Cardiac fibroblast (primary cell): Measurements from ENCODE around the gene AIFM1.
A peak's percentile ranks its signal among the peaks of the same experiment; 100 is the strongest.

ENCODE experiments used
- DNase-seq, 2 donors: peaks; one replicate each; pipeline versions ENCODE4 v3.0.0 to v3.0.0-alpha.2; 2010; ENCODE audit warnings: low read depth in 2 of 2
- H3K4me3 ChIP-seq, 2 donors: replicated peaks in 1 of 2; 1 replicate in 1 of 2; 2 replicates in 1 of 2; pipeline ENCODE4 v1.5.1; 2011; ENCODE audit warnings: low read depth in 2 of 2, low read length in 2 of 2, mild to moderate bottlenecking in 2 of 2, moderate library complexity in 1 of 2
- TF ChIP-seq, protein P1 (sequence below): IDR thresholded peaks from one replicate; pipeline ENCODE4 v1.5.1; 2011; ENCODE audit warnings: low read depth, mild to moderate bottlenecking, low read length, inconsistent platforms

Gene AIFM1

DNA sequence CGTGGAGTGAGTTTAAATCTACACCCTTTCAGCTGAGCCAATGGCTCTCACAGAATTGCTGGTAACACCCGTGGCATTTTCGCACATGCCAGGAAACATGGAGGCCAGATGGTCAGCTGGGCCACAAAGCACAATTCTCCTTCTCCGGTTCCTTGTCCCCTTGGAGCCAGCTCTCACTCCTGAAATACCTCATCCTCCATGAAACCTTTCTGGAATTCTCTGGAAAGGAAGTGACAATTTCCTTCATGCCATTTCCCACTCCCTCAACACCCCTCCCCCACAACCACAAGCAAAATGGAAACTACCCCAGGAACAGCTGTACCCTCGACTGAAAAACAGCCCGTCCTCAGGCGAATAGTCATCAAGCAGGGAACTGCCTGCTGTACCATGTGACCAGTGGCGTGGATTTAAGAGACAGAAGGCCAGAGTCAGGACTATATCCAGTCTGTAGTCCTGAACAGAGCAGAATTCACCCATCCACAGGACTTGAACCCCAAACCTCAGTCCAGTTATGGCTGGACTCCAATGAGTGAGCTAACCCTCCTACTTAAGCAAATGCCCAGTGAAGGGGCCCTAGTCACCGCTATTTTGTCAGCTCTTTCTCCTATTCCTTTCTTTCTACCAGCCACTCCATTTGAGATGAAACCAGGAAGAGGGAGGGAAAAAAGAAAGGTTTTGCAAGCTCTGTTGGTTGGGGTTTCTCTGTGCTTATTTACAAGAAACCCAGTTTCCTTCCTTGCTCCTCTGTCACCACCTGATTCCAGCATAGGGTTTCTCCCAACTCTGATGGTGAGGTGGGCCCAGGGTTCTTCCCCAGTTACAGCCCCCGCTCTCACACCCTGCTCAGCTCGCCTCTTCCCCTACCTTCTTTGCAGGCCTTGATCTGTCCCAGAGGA lies 79.8 kb downstream of the AIFM1 start:
- DNase-seq: peak; percentile 33
- H3K4me3 ChIP-seq: no peak overlapping the region

DNA sequence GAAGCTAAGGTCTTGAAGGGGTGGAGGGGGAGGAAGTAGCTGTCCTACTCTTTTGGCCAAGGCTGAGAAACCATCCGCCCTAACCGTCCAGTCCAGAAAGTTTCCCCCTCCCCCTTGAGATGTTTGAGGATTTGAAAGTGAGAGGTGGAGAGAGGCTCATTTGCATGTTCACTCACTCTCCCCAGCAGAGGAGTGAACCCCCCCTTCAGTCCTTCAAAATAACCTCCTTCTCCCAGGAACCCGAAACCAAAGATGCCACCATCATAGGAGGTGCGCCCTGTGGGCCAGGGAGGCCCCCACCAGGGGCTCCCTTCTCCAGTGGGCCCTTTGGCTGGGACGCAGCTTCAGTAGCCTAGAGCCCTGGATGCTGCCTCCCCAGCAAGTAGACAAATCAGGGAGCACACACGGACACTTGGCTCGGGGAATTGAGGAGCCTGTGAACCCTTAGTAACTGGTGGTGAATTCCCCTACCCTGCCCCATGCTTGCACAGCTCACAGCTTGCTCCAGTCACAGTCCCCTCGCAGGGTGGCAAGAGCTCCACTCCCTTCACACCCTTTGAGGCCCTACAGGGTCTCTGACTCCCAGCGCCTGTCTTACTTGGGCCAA lies 80.9 kb downstream of the AIFM1 start:
- TF ChIP-seq, protein P1, sequence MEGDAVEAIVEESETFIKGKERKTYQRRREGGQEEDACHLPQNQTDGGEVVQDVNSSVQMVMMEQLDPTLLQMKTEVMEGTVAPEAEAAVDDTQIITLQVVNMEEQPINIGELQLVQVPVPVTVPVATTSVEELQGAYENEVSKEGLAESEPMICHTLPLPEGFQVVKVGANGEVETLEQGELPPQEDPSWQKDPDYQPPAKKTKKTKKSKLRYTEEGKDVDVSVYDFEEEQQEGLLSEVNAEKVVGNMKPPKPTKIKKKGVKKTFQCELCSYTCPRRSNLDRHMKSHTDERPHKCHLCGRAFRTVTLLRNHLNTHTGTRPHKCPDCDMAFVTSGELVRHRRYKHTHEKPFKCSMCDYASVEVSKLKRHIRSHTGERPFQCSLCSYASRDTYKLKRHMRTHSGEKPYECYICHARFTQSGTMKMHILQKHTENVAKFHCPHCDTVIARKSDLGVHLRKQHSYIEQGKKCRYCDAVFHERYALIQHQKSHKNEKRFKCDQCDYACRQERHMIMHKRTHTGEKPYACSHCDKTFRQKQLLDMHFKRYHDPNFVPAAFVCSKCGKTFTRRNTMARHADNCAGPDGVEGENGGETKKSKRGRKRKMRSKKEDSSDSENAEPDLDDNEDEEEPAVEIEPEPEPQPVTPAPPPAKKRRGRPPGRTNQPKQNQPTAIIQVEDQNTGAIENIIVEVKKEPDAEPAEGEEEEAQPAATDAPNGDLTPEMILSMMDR: no peak
- no peak overlapping the region for H3K4me3 ChIP-seq
- no peak for DNase-seq

More for the DNA sequence above, 79.8 kb downstream of the AIFM1 start:
- TF ChIP-seq, protein P1: no peak

DNA sequence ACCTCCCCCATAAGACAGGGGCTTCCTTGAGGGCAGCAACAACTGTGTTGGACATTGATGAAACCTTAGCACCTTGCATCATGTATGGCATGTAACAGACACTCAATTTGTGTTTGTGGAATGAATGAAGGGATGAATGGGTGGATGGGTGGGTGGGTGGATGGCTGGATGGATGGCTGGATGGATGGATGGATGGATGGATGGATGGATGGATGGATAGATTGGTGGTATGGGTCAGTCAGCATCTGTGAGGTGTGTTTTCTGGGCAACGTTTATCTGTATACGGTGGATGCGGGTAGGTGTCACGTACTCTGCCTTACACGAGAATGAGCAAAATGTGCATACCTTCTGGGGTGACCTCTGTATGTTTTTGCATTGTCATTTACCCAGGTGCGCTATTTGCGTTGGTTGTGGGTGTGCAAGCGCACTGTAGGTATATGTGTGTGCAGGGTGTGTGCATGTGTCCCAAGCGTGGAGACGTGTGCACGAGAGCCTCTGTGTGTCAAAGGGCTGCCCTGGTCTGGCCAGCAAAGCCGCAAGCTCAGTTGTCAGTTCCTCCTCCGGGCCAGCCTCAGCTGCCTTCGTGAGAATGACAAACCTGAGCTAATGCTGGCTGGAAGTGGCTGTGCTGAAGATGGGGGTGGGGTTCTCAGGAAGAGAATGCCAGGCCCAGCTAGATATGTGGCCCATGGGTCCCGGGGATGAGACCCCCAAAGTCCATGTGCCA lies 81.8 kb downstream of the AIFM1 start:
- H3K4me3 ChIP-seq: no peak overlapping the region
- no peak for DNase-seq
- TF ChIP-seq, protein P1: no peak

DNA sequence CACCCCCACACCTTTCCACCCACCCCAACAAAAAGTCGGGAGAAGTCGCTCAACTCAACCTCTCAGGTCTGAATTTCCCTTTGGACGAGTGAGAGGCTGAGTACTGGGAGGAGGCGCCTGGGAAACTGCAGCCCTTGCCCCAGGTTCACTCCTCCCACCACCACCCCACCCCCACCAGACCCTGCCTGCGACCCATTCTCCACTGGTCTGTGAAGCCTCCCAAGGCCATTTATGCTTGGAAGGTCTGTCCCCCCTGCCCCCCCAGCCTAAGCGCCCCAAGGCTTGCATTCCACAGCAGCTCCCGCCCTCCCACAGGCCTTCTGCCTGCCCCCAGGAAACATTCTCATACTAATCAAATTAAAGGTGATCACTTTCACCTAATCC lies 82.5 kb downstream of the AIFM1 start:
- TF ChIP-seq, protein P1: no peak
- DNase-seq: no peak
- no peak overlapping the region for H3K4me3 ChIP-seq

DNA sequence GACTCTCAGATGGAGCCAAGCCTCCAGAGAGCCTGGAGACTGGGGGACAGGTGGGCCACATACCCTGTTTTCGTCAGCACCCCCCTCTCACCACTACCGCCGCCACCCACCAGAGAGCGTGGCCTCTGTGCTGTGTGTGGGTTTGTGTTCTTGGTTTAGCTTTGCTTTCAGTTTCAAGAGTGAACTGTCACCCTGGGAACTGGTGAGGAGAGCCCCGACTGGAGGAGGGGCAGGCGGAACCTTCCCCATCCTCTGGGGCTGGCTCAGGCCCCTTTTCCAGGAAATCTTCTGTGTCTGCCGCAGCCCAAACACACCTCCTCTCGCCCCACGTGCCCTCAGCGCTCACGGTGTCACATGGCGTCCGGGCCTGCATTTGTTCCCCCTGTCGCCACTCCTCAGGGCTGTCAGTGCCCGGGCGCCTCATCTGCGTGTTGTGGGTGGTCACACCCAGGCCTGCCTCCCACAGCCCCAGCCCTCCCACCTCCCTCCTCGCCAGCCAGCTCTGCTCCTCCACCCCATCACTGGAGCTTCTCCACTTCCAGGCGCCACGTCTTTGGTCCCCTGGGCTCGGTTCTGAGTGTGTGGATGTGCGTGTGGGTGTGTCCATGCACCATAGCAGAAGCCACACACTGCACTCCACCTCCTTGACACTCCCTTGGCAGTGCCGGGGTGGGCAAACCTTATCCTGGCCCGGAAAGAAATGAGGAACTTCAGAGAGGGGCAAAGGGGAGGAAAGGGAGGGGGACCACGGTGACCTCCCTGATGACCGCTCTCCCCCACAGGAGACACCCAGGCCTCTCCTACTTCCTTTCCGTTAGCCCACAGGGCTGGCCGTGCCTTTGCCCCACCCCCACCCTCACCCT lies 83.2 kb downstream of the AIFM1 start:
- DNase-seq: peak in 1 of 2 donors; percentile 25
- TF ChIP-seq, protein P1: peak; percentile 9
- H3K4me3 ChIP-seq: no peak overlapping the region

DNA sequence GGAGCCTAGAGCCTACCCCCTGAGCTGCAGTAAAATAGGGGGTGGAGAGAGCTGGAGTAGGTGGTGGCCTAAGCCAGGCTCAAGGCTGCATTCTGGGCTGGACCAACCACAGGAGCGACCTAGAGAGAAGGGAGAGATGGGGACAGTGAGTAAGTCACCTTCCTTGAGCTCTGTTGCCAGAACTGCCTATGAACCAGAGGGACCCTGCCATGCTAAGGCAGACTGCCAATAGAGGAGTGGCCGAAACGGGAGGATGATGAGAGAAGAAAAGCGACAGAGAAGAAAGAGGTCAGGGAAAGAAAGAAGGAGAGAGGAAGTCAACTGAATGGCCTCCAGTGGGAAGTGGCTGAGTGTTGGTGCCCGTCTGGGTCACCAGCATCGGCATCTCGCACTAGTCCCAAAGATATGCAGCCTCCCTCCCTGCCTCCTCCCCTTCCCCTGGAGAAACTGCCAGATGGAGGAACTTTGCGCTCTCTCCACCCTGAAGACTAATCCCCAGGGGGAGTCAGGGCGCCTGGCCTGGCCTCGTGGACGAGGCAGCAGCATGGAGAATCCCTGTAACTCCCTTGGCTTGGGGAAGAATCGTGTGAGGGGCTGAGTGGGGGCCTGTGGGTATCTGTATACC lies 84.1 kb downstream of the AIFM1 start:
- TF ChIP-seq, protein P1: no peak
- no peak for DNase-seq
- H3K4me3 ChIP-seq: no peak overlapping the region
